CD4-positive, alpha-beta T cell treated with Interleukin-6 at 100 ng/mL for 8 hours (primary cell): Measurements from ENCODE around the gene PSENEN.
"Not testable (repeated sequence)": the region's sequence is repeated elsewhere in the genome, so short reads cannot be mapped to it uniquely, and the experiment has no call there.

ENCODE experiments used
- DNase-seq: peaks from one replicate; pipeline ENCODE4 v3.0.0-alpha.2; 2020; ENCODE audit warnings: mixed read lengths, low spot score

PSENEN gene

DNA sequence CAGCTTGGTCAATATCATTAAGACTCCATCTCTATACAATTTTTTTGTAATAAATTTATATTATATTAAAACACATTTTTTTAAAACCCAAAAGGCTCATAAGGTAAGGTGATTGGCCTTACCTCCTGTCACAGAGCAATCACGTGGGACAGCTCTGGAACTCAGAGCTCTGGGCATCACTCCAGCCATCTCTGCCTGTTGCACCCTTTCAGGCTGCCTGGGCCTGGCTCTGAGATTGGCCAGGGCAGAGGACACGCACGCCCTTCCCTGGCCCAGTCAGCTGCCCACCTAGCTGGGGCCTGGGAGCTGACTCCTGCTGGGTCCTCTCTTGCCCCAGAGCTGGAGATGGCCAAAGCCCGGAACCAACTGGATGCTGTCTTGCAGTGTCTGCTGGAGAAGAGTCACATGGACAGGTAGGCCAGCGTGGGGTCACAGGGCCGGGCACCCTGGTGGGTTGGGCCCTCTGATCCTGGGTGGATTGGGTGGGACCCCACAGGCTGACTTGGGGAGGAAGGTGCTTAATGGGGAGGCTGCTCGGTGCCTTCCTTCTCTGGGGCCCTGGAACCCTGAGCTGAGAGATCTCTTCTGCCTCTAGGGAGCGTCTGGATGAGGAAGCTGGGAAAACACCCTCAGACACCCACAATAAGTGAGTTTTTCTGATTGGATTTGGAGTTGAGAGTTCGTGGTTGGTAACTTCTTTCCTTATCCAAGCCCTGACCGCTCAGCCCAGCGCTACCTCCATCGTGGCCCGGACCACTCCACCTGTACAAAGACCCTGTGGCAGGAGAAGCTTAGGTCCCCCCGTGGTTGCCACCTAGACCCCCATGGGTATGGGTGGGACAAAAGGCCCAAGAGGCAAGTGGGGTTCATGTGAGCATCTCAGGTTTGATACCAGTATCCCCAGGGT lies 6.6 kb downstream of the PSENEN start:
- no peak for DNase-seq

DNA sequence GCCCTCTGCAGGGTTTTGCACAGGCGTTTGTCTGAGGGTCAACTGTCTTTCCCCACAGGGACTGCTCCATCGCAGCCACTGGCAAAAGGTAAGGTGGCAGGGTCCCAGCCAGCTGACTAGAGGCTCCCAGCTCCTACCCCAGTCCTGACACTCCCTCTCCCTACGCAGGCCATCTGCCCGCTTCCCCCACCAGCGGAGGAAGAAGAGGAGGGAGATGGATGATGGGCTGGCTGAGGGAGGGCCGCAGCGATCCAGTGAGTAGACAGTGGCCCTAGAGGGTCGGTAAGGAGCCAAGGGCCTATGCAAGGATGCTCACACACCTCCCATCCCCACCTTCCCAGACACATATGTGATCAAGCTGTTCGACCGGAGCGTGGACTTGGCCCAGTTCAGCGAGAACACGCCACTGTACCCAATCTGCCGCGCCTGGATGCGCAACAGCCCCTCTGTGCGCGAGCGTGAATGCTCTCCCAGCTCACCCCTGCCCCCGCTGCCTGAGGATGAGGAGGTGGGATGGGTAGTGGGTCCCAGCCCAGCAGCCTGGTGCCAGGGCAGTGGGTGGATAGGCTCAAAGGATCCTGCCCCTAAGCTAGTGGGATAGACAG lies 7.4 kb downstream of the PSENEN start:
- no peak for DNase-seq

DNA sequence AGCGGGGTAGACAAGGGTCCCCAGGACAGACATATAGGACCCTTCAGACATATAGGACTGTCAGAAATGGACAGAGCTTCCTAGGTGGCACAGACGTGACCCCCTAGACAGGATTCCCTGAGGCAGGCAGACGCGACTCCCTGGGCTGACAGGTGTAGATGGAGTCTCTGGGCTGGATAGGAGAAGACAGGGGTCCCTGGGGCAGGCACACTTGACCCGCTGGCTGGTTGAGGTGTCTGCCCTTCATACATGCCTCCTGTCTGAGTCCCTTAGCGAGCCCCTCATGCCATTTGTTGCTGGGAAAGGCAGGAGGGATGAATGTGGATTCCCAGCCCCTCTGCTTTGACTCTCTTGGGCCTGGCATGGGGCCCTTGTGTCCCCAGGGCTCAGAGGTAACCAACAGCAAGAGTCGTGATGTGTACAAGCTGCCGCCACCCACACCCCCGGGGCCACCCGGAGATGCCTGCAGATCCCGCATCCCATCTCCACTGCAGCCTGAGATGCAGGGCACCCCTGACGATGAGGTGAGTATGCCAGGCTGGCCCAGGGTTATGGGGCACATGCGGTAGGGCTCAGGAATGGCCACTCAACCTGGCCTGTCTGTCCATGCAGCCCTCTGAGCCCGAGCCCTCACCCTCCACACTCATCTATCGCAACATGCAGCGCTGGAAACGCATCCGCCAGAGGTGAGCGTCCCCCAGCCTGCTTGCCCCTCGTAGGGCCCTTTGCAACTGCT lies 8.4 kb downstream of the PSENEN start:
- no peak for DNase-seq

DNA sequence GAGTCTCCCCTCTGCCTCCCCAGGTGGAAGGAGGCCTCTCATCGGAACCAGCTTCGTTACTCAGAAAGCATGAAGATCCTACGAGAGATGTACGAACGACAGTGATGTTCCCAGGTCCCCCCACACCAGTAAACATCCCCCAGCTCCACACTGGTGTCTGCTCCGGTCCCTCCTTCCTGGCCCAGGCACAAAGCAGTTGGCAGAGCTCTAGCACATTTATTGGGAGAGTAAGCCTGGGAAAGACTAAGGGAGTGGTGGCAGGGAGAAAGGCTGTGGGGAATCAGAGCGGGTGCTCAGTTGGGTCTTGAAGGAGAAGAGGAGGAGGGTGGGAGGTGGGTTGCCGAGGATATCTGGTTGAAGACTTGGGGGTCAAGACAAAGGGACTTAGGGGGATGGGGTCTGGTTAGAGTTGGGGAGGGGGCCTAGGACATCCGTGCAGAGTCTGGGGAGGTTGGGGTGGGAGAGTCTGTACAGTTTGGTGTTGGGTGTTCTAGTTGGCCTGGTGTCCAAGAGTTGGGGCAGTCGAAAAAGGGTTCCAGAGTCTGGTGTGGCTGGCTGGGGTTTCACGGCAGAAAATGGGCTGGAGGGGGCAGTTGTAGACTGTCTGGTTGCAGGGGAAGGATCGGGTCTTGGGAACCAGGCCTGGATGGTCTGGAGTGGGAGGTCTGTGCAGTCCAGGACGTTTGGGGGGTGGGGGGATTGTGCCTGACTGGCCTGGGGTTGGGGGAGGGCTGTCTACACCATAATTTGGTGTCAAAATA lies 9.1 kb downstream of the PSENEN start:
- no peak for DNase-seq

DNA sequence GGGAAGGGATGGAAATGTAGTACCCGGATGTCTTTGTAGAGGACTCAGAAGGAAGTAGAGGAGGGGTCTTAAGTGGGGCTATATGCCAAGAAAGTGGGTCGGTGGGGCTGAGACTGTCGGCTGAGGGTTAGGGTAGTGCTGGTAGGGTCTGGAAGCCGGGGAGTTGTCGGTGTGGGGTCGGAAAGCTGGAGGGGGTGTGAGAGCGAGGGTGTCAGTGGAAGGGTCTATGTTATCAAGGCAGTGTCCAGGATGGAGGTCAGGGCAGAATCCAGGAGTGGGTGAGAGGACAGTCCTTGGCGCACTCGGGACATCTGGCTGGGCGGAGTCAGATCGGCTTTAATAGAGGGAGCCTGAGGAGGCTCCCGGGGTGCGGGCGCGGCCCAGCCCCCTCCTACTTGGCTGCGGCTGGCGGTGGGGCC lies 9.7 kb downstream of the PSENEN start:
- DNase-seq = no peak

DNA sequence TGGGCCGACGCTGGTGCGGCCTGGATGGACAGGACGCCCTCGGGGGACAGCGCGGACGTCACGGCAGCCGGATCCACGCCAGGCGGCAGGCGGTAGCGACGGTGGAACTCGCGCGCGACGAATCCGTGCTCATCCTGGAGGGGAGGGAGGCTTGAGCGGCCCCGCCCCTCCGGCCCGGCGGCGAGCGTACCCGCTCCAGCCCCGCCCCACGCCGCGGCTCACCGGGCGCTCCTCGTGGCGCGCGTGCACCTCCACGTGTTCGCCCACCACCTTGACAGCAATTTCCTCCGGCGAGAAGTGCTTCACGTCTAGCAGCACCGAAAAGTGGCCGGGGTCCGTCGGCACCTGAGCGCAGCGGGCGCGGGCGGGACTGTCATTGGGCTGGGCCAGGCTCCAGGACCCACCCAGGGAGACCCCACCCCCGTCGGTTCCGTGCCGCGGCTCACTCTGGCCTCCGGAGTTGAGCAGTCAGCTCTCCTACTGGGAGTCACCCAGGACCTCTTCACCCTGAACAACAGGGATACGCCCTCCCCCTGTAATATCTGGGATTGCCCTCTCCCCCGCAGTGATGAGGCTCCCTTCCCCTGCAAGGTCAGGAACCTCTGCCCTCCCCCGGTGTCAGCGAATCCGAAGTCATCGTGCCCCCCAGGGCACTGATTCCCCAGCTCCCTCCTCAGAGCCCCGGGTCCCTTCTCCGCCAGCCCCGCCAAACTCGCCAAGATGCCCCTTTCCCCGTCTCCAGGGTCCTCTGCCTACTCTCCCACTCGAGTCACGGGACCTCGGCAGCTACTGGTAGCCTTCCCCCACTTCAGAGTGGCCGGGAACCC lies 10.3 kb downstream of the PSENEN start:
- peak; percentile 53 for DNase-seq

DNA sequence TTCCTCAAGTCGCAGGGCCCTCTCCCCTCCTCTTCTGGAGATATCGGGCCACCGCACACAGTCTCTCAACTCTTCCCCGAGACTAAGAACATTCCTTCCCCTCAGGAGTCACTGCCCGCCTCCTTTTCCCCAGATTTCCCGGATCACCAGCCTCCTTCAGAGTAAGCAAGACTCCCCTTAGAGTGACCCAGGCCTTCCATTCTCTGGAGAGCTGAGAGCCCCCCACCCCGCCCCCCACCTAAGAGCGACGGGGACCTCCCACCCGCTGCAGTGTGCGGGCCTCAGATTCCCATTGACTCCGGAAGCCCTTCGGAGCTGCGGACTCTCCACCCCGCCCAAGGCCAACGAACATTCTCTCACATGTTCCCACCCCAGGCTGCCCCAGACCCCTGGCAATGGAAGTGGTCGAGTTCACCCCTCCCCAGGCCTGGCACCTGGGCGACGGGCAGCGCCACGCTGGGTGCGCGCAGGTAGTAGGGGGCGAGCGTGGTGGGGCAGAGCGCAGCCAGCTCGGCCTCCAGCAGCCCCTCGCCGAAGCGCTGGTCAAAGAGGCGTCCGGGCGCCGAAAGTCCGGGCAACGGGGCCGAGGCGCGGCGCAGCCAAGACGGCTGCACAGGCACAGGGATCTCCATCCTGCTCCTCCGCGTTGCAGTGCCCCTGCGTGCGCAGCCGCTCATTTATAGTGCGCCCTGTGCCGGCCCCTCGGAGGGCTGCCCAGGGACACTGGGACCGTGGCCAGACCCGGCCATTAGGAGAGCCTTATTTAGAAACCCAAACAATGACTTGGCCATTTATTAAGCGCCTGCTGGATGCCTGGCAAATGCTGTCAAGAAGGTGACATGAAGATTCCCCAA lies 11.2 kb downstream of the PSENEN start, which contains the start of gene HSPB6:
Gene HSPB6, minus strand, starts transcription at position 653 of the 854 bp plus-strand sequence. Its CDS starts 21 bp downstream, at position 632.
- no peak for DNase-seq

DNA sequence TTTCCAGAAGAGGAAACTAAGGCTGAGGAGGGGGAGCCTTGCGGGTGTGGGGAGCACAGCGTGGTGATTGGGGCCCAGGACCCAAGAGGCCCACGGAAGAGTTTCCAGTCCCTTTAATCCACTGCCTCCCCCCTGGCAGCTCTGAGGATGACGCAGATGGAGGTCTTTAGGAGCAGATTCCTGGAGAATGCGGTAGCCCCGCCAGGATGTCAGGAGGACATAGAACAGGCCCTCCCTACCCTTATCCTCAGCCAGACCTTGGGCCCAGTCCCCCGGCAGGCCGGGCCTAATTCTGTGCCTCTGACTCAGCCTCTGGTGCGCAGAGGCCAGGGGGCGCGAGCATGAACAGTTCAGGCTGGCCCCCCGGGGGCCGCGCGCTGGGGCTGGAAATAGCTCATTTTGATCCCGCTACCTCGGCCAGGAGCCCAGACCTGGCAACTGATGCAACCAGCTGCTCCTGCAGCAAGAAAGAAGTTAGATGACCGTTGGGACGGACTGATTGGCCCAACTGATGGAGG lies 11.8 kb downstream of the PSENEN start:
- DNase-seq = no peak

DNA sequence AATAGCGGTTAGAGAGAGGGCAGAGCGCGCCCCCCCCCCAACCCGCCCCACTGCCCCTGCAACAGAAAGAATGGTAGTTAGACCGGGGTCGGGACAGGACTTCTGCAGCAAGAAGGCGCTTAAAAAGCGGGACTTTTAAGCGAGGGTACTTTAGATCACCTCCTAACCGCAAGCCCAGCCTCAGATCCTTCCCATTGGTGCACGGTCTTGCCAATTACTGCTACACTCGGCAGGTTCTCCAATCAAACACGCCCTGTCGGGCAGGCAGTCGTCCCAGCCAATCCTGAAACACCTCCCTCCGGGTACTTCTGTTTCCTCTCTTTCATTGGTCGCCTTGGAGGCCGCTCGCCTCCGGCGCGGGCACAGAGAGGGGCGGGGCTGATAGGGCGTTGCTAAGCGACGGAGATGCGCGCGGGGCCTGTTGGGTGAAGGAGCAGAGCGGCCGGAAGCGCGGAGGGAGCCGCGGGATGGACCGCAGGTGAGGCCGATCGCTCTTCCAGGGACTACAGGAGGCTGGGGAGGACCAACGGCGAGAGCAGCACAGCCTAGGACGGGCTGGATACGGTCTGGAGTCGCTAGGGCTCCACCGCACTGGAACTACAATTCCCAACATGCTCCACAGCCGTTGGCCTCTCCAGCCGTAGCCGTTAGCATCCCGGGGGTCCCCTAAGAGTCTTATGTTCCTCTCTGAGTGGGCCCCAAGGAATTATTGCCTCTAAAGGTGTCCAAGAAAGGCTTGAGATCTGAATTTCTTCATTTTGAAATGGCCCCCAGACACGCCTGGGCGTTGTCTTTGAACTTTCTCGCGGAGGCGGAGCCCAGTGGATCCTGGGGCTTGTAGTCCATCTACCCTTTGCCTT lies 12.5 kb downstream of the PSENEN start, which contains the start of gene PROSER3:
Gene PROSER3, plus strand, starts transcription at position 428 of the 860 bp plus-strand sequence. Its CDS starts 40 bp downstream, at position 468.
- peak; percentile 99 for DNase-seq

DNA sequence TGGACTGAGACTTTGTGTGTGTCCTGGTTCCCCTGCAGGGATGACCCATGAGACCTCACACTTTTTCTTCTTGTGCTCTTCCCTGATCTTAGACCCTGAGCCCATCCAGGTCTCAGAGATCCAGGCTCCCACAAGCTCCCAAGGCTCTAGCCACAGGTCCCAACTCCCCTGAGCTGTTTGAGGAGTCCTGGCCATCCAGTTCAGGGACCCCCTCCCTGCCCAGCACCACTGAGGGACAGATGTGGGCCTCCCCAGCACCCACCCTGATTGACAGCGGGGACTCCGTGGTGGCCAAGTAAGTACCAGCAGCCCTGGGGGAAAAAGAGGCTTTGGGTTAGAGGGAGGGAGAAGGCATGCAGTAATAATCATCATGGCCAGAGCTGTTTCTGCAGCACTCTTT lies 14.2 kb downstream of the PSENEN start:
- DNase-seq = no peak

DNA sequence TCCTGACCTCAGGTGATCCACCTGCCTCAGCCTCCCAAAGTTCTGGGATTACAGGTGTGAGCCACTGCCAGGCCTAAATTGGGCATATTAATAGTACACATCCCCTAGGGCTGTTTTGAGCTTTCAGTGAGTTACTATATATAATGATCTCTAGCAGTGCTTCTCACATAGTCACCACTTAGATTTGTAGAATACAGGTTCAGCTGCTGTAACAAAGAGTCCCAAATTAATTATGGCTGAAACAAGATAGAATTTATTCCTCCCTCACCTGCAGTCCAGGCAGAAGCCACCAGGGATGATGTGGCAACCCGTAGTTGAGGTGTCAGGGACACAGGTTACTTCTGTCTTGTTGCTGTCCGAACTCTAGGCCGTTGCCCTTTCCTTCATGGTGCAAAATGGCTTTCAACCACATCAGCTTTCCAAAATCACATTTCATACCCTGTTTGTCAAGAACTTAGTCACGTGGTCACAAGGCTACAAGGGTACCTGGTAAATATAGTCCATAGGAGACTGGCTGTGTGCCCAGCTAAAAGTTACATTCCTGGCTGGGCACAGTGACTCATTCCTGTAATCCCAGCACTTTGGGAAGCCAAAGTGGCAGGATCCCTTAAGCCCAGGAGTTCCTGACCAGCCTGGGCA lies 15.4 kb downstream of the PSENEN start:
- no peak for DNase-seq

DNA sequence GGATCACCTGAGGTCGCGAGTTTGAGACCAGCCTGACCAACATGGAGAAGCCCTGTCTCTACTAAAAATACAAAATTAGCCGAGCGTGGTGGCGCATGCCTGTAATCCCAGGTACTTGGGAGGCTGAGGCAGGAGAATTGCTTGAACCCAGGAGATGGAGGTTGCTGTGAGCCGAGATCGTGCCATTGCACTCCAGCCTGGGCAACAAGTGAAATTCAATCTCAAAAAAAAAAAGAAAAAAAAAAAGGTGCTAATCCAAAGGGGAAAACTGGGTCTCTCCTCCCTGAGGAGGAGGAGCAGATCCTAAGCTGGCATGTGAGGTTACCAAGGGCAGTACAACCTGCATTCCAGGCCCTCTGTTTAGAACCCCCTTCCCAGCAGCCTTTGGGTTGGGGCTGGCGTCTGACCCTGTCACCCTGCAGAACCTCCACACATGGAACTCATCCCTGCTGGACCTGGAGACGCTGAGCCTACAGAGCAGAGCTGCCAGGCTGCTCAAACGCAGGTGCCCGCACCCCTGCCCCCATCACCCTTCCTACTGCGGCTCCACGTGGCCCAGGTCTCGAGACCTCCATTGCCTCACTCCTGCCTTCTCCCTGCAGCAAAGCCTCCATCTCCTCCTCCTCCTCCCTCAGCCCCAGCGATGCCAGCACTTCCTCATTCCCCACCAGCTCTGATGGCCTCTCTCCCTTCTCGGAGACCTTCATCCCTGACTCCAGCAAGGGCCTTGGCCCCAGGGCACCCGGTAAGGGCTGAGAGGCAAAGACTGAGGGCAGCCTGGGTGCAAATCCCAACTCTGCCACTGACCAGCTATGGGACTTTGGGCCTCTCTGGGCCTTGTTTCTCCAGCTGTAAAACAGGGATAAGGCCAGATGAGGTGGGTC lies 19.2 kb downstream of the PSENEN start:
- no peak for DNase-seq

DNA sequence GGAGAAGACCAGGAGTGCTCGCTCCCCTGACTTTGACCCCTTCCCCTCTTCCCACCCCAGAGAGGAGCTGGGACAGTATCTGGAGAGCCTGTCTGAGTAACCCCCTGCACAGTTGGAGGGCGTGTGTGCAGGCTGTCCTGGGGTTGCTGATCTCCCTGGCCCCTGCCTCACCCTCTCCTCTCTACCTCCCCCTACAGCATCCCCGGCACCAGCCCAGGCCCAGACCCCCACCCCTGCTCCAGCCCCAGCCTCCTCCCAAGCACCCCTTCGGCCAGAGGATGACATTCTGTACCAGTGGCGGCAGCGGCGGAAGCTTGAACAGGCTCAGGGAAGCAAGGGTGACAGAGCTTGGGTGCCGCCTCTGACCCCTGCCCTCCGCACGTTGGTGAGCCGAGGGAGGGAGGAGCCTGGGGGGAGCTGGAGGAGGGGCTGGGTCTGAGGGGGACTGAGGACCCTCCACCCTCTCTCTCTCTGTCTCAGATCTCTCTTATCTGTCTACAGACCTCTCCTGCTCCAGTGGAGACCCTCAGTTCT lies 21.2 kb downstream of the PSENEN start:
- no peak for DNase-seq

DNA sequence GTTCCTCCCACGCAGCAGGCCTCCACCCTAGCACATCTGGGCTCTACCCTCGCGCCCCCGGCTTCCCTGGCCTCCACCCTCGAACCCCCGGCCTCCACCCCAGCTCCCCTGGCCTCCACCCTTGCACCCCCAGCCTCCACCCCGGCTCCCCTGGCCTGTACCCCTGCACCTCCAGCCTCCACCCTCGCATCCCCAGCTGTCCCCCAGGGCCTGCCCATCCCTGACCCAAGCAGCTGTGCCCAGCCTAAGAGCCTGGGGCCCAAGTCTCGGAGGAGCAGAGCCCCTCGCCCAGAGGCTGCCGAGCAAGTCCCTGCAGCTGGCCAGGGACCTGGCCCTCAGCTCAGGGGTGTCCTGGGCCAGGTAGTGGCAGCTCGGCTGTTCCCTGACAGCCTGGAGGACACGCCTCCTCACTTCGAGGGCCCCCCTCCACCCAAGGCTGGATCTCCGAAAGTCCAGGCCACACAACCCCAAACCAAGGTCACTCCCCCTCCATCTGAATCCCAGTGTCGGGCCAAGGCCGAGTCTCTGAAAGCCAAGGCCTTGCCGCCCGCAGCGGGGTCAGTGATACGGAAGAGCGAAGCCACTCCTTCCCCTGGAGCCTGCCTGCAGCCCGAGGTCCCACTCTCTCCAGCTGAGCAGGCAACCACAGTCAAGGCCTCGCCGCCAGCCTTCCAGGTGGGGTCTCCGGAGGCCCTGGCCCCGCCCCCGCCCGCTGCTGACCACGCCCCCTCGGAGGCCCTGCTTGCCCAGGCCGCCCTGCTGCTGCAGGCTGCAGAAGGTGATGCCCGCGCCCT lies 22.0 kb downstream of the PSENEN start:
- no peak for DNase-seq

DNA sequence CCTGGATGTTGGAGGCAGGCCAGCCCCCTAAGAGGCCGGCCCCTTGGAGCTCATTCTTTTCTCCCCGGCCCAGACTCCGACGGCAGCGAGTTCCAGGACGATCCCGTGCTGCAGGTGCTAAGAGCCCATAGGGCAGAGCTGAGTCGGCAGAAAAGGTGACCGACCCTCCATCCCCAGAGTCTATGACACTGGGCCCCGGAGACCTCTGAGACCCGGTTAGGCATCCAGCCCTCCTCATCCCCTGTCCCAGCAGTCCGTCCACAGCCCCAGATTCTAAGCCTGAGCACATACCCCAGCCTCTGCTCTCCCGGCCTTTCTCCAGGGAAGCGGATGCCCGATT lies 22.6 kb downstream of the PSENEN start:
- DNase-seq = no peak

DNA sequence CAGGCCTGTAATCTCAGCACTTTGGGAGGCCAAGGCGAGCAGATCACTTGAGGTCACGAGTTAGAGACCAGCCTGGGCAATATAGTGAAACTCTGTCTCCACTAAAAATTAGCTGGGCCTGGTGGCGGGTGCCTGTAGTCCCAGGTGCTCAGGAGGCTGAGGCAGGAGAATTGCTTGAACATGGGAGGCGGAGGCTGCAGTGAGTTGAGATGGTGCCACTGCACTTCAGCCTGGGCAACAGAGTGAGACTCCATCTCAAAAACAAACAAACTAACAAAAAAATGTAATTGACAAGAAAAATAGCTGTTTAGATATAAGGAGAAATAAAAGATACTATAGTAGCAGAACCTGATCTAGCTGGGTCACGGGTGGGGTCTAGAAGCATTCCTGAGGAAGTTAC lies 26.9 kb downstream of the PSENEN start:
- DNase-seq = not testable (repeated sequence)
